HG02885 (cell line): ENCODE data around the gene PEX13.
"Not testable (repeated sequence)": the region's sequence is repeated elsewhere in the genome, so short reads cannot be mapped to it uniquely, and the experiment has no call there.

Experiments
- ATAC-seq: cut with Tn5 transposase; IDR thresholded peaks from one replicate; pipeline ENCODE4 v1.9.1; 2021; ENCODE audit warnings: mild to moderate bottlenecking; ENCODE audit not compliant: unreplicated experiment, poor library complexity

PEX13 gene

DNA sequence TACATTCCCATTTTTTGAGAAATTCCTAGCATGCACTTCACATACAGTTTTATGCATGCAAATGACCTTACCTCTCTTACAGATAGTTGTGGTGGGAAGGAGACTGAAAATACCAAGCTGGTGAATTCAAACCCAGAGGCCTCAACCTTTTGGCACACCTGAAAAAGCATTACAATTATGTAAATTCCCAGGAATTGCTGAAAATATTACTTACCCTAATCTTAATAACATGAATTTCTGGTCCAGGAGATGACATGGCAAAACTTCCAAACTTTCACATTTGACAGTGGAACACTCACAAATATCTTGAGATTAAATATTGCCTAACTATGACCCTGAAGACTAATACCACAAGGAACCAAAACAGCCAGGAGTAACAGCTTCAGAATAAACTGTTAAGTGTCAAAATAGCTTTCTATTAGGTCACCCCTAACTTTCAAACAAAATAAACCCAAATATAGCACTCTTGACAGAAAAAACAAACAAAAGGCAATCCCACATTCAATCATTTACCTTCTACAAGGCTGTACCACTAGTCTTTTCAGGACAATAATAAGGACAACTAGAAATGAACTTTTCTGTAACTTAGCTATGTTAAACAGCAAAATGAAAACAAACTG, 10.9 kb upstream of the PEX13 start:
- ATAC-seq: no peak

GRCh38 chr2:61009355-61009754, 8.2 kb upstream of the PEX13 start:
- no peak for ATAC-seq

- ATAC-seq: no peak
Observed at GRCh38 chr2:61011678-61012077, 5.8 kb upstream of the PEX13 start.

DNA sequence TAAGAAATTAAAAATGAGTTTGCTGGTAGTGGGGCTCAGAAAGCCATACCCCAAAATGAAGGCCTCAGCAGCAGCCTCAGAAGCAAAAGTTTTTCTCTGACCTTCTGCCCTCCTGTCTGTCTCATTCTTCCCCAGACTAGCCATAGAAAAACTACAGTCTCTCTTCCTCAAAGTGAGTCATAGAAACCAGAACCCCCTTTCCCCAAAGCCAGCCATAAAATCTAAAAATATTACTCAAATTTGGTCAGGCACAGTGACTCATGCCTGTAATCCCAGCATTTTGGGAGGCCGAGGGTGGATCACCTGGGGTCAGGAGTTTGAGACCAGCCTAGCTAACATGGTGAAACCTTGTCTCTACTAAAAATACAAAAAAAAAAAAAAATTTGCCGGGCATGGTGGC, 5.2 kb upstream of the PEX13 start:
- peak; percentile 30 for ATAC-seq

DNA sequence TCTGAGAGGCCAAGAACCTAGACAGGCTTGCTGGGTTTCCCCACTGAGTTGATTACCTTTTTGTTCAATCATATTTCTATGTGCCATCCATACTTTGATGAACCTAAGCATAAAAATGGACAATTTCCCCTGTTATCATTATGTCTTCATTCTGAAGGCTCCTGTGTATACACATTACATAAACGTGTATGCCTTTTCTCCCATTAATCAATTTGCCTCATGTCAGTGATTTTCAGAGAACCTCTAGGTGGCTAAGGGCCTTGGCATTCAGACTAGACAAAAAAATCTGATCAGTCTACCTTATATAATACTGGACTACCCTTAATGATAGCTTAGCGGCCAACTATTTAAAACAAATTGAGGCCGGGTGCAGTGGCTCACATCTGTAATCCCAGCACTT, 4.1 kb upstream of the PEX13 start:
- no peak for ATAC-seq

DNA sequence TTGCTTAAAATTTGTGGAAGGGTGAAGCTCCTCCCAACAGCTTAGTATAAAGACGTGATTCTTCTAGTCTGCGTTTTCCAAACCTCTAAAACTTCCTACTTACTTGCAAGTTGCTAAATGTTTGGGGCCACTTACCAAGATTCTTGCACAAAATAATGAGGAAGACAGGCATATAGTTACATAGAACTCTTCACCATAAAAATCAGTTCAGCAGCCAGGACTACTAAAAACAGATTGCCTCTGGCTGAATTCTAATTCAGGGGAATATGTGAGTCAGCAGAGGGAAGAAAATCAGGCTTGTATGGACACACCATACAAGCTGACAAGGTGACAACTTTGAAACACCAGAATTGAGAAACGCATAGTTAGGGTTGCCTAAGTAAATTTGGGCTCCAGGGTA, 2.8 kb upstream of the PEX13 start:
- ATAC-seq: no peak

GRCh38 chr2:61015976-61016375, 1.5 kb upstream of the PEX13 start:
- ATAC-seq: no peak

GRCh38 chr2:61016392-61017002, 1.0 kb upstream of the PEX13 start:
- peak; percentile 23 for ATAC-seq

DNA sequence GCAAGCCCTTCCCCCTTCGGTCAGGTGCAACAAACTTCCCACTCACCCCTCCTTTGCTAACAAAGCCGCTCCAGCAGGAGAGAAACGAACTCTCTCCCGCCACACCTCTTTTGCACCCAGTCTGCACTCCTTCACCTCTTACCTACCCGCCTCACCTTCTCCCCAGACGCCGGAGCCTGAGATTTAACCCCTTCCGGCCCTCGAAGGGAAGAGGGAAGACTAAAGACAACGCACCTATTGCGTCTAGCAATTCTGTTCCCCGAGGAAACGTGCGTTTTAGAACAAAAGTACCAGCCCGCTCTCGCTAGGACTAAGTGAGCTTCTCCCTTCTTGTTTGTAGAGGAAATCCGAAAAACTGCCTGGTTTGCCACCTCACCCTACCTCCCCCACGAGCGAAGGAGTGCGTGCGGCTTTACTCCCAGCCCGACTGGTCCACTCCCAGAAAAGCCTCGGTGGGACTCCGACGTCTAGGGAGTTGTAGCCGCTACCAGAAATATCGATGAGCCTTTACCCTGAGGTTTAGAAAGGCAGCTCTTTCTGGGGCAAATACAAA, 441 bp upstream of the PEX13 start:
- ATAC-seq: peak; percentile 59

- ATAC-seq: no peak
Observed at GRCh38 chr2:61018318-61018755, 817 bp downstream of the PEX13 start.

DNA sequence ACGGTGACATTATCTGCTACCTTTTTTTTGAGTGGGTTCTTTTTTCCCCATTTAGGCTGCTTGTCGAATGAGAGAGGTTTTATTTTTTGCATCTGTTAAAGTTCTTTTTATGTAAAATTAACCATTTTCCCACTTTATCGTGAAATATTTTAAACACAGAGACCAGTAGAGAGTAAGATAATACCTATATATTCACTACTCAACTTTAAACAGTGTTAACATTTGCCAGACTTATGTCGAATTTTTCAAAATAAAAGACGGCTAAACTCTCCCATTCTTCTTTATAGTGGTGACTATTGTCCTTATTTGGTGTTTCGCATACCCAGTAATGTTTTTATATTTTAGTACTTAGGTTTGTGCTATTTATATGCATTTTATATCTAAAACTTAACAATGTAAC, 1.3 kb downstream of the PEX13 start:
- ATAC-seq: no peak

DNA sequence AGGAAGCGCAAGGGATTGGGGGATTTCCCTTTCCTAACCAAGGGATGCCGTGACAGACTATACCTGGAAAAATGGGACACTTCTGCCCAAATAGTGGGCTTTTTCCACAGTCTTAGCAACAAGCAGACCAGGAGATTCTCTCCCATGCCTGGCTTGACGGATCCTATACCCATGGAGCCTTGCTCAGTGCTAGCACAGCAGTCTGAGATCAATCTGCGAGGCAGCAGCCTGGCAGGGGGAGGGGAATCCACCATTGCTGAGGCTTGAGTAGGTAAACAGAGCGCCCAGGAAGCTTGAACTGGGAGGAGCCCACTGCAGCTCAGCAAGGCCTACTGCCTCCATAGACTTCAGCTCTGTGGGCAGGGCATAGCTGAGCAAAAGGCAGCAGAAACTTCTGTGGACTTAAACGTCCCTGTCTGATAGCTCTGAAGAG, 3.7 kb downstream of the PEX13 start:
- no peak for ATAC-seq

DNA sequence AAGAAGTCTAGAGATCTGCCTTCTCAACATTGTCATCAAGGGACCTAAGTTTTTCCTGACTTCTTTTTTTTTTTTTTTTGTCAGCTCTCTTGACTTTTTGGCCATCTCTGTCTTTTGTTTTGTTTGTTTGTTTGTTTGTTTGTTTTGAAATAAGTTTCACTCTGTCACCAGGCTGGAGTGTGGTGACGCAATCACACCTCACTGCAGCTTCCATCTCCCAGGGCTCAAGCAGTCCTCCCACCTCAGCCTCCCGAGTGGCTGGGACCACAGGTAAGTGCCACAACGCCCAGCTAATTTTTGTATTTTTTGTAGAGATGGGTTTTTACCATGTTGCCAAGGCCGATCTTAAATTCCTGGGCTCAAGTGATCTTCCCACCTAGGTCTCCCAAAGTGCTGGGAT, 6.2 kb downstream of the PEX13 start:
- no peak for ATAC-seq

GRCh38 chr2:61029533-61029932, 12.0 kb downstream of the PEX13 start:
- no peak for ATAC-seq

DNA sequence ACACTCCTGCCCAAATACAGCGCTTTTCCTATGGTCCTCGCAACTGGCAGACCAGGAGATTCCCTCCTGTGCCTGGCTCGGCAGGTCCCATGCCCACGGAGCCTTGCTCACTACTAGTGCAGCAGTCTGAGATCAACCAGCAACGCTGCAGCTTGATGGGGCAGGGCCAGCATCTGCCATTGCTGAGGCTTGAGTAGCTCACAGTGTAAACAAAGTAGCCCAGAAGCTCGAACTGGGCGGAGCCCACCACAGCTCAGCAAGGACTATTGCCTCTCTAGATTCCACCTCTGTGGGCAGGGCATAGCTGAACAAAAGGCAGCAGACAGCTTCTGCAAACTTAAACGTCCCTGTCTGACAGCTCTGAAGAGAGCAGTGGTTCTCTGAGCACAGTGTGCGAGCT, 17.1 kb downstream of the PEX13 start:
- ATAC-seq: not testable (repeated sequence)

DNA sequence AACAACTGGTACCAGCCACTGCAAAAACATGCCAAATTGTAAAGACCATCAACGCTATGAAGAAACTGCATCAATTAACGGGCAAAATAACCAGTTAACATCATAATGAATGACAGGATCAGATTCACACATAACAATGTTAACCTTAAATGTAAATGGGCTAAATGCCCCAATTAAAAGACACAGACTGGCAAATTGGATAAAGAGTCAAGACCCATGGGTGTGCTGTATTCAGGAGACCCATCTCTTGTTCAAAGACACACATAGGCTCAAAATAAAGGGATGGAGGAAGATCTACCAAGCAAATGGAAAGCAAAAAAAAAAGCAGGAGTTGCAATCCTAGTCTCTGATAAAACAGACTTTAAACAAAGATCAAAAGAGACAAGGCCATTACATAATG, 19.1 kb downstream of the PEX13 start:
- ATAC-seq: not testable (repeated sequence)

DNA sequence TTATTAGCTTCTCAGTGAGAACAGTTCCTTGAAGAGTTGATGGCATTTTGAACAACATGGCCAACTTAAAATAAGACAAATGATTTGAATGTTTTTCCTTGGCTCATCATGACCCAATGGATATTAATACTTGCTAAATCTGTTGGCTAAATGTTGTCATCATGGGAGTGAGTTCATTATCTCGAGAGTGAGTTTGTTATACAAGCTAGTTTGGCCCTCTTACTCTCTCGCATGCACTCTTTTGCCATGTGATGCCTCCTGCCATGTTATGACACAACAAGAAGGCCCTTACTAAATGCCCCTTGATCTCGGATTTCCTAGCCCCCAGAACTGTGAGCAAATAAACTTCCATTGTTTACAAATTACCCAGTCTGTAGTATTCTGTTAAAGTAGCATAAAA, 25.3 kb downstream of the PEX13 start:
- ATAC-seq: no peak

DNA sequence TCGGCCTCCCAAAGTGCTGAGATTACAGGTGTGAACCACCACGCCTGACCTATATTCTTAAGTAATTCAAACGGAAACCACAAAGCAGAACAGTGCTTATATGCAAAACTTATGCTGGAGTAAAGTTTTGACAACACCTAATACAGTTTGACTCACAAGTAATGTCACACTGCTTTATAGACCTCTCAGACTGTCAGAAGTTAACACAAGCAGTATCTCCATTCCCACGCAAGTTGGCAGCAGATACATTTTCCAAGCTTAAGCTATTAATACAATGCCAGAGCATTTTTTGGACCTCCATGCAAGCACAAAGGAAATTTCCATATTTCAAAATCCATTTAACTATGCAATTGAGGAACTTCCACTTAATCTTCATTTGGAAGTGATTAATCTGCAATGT, 27.1 kb downstream of the PEX13 start:
- ATAC-seq: no peak

GRCh38 chr2:61045226-61045625, 27.7 kb downstream of the PEX13 start:
- no peak for ATAC-seq

- ATAC-seq: no peak
Observed at GRCh38 chr2:61045999-61046398, 28.5 kb downstream of the PEX13 start.

DNA sequence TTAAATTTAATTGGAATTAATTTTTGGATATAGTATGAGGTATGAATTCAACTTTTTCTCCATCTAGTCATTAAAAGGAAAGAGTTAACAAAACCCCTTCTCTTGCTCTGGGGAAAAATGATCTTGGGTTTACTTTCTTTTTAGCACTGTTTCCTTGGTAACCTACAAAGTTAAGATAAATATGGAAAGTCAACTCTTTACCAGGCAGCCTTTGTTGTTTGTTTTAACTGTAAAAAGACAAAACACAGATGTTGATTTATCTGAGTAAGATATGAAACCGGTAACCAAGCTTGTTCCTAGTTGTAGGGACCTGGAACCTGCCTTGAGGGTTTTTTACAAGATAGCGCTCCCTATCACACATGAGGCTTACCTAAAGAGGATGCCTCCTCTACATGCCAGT, 38.0 kb downstream of the PEX13 start:
- no peak for ATAC-seq

DNA sequence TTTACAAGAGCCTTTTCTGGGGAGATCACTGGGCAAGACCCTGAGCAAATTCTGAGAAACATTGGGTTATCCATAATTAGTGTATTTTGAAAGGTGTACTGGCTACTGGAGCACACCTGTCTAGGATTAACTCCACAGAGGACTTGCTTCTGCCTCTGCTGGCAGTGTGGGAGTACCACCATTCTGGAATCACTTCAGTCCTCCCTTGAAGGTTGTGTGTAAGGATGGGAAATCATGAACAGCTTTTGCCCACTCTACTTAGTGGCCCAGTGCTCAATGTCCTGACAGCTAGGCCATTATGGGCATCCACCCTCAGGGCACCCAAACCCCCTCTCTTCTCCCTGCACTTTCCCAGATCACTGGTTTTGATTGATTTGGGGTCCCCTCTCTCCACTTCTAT, 40.0 kb downstream of the PEX13 start:
- ATAC-seq: no peak
